ENCODE results near the gene HPX.

DNA sequence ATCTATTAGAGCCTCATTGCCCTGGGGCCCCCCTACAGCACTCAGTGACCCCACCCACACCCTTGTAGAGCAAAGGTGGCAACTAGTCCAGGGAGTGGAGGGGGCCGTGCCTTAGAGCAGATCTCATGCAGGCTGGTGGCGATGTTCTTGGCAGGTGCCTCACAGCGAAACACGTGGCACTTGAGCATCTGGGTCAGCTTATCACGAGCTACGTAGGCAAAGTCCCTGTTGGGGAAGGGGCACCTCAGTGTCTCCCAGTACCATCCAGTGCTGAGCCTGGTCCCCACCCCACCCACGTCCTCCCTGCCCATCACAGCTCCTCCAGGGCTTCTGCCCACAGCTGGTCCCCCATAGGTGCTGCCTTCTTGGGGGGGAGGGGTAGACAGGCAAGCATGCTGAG lies 39.3 kb downstream of the HPX start:
- TF ChIP-seq, protein P1, sequence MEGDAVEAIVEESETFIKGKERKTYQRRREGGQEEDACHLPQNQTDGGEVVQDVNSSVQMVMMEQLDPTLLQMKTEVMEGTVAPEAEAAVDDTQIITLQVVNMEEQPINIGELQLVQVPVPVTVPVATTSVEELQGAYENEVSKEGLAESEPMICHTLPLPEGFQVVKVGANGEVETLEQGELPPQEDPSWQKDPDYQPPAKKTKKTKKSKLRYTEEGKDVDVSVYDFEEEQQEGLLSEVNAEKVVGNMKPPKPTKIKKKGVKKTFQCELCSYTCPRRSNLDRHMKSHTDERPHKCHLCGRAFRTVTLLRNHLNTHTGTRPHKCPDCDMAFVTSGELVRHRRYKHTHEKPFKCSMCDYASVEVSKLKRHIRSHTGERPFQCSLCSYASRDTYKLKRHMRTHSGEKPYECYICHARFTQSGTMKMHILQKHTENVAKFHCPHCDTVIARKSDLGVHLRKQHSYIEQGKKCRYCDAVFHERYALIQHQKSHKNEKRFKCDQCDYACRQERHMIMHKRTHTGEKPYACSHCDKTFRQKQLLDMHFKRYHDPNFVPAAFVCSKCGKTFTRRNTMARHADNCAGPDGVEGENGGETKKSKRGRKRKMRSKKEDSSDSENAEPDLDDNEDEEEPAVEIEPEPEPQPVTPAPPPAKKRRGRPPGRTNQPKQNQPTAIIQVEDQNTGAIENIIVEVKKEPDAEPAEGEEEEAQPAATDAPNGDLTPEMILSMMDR (IDR thresholded peaks at IDR 0.05), result no peak
- no peak for TF ChIP-seq POLR2A (IDR thresholded peaks at IDR 0.05)
